ENCODE results near the gene DEFB131A.
"Not testable (repeated sequence)": the region's sequence is repeated elsewhere in the genome, so short reads cannot be mapped to it uniquely, and the experiment has no call there.

Gene DEFB131A

DNA sequence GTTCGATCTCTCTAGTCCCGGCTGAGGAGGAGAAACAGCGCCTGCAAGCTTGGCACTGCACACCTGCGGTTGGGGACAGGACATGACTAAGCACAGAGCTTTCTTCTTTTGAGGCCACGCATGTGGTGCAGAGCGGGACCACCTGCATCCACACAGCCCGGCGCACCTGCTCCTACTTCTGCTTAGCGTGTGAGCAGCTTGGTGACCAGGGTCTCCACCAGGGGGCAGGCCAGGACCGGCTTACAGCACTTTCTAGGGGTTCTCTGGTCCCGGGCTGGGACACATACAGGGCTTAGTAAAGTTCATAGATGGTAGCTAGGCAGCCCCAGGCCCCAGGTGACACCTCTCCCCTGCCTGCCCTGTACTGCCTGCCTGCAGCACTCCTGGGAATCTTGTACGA is 51.2 kb downstream of the DEFB131A start:
- peak; percentile 13 to 60 for DNase-seq

DNA sequence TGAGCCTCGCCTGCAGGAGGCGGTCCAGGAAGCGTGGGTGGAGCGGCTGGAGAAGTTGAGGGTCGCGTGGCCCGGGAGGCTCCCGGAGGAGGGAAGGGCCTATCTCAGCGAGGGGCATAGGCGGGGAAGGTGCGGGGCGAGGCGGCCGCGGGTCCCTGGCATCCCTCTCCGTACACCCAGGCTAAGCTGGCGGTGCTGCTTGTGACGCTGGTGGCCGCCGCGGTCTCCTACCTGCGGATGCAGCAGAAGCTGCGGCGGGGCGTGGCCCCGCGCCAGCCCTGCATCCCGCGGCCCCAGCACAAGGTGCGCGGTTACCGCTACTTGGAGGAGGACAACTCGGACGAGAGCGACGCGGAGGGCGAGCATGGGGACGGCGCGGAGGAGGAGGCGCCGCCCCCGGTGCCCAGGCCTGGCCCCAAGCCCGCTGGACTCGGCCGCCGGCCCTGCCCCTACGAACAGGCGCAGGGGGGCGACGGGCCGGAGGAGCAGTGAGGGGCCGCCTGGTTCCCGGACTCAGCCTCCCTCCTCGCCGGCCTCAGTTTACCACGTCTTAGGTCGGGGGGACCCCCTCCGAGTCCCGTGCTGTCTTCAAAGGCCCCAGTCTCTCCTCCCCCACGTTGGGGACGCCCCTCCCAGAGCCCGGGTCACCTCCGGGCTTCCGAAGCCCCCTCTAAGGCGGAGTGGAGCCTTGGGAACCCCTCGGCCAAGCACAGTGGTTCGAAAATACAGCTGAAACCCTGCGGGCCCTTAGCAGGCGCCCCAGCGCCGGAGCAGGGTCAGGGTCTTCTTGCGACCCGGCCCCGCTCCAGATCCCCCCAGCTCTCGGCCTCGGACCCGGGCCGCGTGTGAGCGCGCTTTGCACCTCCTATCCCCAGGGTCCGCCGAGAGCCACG is 53.6 kb downstream of the DEFB131A start:
- DNase-seq, result not testable (repeated sequence)

DNA sequence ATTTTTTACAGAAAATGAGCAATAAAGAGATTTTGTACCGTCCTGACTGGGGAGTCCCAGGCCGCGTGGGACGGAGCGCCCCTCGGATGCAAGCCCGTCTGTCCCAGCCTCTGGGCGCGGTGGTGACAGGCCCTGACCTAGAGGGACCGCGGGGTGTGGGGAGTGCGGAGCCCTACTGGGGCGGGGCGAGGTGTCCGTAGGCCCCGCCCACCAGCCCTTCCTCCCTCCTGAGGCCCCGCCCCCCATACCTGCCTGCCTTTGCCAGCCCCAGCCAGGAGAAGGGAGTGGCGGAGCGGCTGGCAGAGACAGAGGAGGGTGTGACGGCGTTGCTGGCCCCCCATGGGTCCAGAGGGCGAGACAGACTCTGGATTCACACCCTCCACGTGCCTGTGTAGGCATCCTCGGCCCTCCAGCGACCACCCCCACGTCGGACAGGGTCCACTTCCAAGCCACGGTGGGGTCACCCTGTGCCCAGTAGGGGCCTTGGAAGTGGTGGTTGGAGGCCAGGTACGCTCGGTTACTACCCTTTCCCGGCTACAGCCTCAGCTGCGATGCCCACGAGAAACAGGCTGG is 54.3 kb downstream of the DEFB131A start:
- DNase-seq, result not testable (repeated sequence)

DNA sequence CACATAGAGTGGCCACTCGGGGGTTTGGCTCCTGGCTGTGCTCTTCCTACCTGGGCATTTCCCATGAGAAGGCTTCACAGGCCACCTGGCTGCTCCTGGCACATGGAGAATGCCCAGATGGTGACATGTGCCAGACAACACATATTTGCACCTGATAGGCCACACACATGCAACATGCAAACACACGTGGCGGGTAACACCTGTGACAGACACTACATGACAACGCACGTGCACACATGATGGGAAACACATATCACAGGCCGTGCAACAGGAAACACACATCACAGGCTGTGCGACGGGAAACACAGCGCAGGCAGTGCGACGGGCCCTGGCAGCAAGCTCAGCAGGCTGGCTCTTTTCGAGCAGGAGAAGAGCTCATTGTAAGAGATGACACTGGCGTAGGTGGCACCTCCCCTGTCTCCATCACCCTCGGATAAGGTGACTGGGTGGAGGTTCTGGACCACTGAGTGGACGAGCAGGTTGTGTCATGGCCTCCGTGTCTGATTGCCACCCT is 55.8 kb downstream of the DEFB131A start:
- DNase-seq, result not testable (repeated sequence)

Measured in inflammatory macrophage (primary cell).